GM21390 (cell line): ENCODE data around the gene TNFSF8.

Experiments used
- ATAC-seq: cut with Tn5 transposase; IDR thresholded peaks from one replicate; pipeline ENCODE4 v1.9.1; 2021; ENCODE audit not compliant: unreplicated experiment

Gene TNFSF8

DNA sequence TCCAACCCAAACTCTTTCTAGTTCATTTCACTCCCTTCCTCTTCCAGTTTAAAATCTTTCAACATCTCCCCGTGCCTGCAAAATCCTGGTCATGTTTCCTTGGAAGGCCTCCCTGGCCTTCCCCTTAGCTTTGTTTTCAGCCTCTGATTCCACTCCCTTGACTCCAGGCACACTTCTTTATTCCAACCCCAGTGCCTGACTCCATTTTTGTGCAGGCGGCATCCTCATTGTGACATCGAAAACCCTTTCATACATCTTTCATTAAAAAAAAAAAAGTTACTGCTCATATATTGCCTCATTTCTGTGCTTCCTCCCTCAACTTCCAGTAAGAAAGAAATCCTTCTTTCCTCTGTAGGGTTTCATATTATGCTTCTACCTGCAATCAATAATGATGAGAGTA, 7.1 kb upstream of the TNFSF8 start:
- ATAC-seq, result no peak

DNA sequence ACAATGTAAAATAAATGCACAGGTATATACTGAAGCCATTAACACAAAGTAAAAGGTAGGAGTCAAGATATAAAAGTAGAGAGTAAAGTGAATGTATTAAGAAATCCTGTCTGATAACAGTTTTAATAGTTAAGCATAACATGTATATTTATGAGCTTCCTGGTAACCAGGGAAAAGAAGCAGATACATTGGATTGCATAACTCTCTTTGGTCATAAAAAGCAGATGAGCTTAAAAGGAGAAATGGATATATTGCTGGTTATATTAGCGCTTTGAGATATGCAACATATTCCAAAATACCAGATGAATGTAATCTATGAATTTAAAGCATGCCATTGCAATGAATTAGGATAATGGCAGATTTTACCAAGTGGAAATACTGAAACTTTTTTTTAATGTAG, 6.2 kb upstream of the TNFSF8 start:
- no peak for ATAC-seq

DNA sequence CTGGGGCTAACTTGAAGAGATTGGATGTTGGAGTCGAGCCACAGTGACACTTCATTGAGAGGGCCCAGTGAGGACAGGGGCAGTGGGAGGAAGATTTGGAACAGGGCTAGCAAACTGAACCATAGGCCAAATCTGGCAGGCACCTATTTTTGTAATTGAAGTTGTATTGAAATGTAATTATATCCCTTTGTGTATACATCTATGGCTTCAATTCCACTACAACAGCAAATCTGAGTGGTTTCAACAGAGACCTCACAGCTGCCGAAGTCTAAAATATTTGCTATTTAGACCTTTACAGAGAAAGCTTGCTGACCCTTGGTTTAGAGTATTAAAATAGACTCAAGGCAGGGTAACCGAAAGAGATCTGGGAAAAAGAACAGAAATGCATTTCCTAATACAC, 4.7 kb upstream of the TNFSF8 start:
- no peak for ATAC-seq

DNA sequence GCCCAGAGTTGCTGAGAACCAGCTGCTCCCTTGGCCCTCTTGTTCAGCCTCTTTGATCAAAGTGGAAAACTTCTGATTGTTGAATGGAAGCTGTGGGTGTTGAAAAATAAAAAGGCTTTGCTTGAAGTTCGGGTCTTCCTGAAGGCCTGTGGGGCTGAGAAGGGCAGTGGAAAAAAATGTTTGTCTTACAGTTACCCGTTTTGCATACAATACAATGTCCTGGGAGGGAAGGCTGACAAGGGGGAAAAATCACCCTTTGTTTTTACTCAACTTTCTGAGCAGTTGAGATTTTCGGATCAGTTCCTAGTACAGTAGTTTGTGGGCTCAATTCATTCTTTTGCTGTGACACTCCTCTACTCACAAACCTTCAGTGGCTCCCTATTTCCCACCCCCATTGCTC, 2.1 kb upstream of the TNFSF8 start:
- no peak for ATAC-seq

DNA sequence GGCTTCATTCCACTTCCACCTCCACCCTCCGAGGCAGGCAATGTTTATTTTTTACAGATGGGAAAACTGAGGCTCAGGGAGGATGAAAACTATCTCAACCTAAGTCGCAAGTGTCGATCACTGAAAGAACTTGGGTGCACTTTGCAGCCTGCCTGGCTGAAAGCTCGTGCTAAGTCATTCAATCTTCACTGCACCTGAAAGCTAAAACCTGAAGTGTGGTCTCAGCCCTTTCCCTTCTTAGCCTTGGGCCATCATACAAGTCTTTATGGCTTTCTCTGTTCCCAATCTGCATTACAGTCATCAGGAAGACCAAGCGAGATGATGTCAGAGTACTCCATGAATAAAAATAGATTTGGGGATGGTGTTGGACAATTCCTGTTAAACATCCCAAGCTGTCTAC, 1.0 kb upstream of the TNFSF8 start:
- ATAC-seq, result no peak

DNA sequence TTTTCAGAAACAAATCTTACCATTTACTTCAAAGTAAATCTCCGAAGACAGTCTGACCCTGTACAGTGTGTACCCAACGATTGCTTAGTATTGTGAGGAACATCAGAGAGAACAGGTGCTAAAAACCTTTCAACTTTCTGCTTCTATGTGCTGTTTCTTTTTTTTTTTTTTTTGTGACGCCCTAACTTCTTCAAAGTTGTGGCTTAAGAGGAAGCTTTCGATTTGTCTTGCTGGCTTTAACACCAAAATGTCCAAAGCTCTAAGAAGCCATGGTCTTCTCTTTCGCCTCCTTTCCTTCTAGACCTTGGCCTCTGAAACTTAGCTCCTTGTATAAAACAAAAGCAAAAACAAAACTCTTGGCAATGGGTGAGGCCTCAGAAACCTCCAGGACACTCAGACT, 1.2 kb downstream of the TNFSF8 start:
- no peak for ATAC-seq

DNA sequence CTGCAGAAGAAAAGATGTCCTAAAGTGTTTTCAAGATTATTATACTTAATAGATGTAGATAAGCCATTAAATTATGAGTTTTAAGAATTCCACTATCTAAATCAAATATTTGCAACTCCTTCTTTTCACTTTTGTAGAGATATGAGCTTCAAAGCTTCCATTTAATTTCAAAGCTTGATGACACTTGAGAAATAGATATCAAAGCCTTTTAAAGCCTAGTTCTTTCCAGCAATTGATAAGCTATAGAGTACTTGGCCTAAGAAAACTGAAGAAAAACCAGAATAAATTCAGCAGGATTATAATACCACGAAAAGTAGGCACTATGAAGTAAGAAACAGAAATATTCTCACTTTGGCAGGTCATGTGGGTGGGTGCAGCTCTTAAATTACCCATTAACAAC, 1.7 kb downstream of the TNFSF8 start:
- ATAC-seq, result no peak

DNA sequence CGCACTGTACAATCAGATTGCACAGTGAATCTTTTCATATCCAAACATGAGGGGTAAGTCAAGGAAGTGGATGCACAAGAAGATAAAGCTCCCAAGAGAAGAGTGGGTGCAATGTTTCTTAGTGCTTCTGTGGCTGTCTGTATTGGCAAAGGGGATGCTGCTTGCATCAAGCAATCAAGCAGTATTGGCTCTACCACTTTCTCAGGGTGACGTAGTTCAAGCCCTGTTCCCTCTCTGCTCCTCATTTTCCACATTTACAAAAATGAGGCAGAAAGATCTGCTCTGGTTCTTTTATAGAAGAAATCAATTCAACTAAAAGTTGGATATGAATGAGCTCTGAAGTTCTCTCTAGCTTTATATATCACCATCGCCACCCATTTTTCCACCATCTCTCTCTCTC, 2.3 kb downstream of the TNFSF8 start:
- no peak for ATAC-seq

DNA sequence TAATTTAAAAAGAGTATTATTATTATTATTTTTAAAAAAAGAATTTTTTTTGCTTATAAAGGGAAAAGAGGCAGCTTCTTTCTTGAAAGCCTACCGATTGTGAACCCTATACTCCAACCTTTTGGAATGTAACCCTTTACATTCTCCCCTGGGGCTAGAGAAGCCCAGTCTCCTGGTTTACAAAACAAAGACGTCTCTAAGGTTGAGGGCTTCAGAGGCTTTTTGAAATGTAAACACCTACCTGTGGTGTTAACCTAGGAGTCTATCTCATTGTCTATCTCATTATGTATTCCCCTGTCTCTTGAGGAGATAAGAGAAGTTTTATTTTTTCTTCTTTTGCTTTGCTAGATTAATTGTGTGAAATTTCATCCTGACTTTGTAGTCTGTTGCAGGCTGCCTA, 4.7 kb downstream of the TNFSF8 start:
- no peak for ATAC-seq

DNA sequence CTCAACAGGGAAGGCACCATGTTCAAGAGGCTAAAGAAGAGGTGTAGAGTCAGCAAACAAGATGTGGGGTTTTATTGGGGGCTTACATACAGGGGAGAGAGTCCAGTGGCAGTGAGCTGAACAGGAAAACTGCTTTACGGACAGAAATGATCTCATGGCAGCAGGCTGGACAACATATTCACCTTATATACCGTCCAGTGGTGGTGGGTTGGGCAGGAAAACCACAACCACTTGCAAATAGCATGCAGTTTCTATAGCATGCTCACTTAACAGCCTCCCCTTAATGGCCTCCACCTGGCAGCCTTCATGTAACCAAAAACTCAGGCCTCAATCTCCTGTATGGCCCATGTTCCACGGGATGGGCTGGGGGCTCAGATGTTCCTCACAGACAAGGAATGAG, 5.4 kb downstream of the TNFSF8 start:
- no peak for ATAC-seq

DNA sequence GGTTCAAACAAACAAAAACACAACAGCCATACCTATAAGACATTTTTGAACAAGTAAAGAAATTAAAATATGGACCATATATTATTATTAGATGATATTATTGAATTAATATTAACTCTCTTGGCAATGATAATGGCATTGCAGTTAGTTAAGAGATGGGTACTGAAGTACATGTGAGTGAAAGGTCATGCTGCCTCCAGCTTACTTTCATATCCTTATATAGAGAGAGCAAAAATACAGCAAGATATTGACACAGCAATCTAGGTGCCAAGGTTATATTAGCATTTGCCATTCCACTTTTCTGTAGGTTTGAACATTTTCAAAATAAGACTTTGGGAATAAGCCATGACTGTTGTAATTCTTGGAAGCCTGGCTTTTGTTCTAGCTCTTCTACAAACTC, 6.1 kb downstream of the TNFSF8 start:
- no peak for ATAC-seq

DNA sequence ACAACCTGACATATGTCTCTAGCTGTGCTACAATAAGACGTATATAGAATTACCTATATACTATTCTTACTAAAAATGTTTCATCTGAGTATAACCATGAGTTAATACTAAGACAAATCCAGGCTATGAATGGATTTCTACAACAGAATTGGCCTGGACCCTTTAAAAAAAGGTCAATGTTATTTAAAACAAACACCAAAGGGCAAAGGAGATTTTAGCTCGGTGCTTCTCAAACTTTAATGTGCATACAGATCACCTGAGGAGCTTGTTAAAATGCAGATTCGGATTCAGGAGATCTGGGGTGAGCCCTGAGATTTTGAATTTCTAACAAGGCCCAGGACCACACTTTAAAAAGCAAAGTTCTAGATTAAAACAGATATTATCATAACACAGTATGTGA, 6.5 kb downstream of the TNFSF8 start:
- ATAC-seq, result no peak

DNA sequence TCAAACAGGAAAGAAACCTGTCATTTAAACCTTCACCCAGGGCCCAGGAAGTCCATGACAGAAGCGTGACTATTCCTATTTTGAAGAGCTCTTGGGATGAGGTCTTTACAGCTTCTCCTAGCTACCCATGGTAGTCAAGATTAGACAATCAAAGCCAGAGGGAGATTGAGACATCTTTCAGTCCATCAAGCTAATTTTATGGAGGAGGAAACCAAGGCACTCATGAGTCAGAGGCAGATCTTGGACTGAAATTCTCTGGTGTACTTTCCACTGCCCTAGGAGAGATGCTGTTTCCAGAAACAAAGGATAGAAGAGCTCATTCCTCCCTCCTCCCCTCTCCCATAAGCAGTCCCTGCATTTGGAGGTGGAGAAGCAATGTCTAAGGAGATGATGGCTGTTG, 9.2 kb downstream of the TNFSF8 start:
- no peak for ATAC-seq

DNA sequence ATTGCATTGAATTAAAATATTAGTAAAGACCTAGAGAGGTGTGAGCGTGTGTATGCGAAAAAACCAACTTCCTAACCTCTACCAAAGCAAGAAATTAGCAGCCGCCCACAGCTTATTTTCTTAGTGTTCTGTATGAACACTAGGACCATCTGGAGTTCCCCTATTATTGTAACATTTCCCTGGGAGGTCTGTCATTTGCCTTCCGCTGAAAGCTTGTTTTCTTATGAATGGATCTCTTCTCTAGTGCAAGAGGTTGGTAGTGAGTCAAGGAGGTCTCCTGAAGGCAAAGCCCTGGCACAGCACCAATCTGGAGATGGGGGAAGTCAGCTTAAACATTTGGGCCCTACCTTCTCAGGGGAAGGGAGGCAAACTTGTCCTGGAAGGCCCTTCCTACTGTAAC, 10.8 kb downstream of the TNFSF8 start:
- no peak for ATAC-seq

DNA sequence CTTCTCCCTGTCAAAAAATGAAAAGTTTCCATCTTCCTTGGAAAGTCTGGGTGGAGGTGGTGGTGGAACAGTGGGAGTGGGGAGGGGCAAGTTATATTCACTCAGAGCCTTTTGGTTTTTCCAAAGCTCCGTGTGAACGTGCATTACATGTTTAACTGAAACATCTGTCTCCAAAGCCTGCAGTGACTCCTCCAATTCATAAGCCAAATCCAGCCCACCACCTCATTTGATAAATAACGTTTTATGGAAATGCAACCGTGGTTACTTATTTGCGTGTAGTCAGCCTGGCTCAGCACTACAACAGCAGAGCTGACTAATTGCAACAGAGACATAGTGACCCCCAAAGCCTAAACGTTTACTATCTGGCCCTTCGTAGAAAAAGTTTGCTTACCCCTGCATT, 13.9 kb downstream of the TNFSF8 start:
- ATAC-seq, result no peak

DNA sequence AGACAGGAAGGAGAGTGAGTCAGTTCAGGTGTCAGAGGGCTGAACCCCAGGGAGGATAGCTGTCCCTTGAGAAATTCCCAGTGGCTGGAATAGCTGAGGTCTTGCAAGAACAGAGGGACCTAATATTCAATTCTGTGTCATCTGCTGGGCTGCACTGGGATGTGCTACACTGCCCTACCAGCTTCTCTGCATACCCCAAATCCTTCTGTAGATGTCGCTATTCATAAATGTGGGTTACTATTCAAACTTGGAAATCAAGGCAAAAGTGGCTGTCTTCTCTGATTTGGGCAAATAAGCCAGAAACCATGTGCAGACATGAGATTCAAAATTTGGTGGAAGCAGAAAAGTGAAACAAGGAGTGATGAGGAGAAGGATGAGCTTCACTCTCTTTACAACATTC, 16.3 kb downstream of the TNFSF8 start:
- ATAC-seq, result no peak

DNA sequence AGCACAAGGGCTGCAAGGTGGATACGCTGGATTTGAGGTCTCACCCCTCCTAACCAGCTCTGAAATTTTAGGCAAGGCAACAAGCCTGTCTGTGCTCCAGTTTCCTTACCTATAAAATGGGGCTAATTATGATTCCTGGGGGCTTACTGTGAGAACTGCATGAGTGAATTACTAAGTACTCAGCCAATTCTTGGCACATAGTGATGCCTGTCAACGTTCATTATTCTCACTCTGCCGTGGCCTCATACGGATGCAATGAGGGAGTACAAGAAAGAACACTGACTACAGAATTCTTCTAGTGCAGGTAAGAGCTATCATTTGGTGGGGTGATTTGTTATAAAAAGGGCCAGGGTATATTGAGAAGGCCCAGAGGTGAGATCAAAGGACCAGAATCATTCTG, 16.7 kb downstream of the TNFSF8 start:
- no peak for ATAC-seq

DNA sequence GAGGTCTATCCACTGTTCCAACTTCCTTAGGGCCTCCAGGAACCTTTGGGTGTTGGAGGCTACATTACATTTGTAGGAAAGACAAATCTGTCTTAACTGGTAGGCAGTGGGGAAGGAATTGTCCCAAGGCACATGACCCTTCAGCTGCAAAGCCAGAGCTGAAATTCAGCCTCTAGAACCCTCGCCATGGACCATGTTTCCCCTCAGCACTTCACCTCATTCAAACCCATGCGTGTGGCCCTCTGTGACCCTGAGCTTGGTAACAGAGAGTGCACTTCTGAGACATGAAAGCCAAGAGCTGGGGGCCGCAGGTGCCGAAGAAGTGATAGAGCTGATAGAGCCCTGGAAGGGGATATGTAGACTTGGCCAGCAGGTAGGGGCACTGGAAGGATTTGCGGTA, 17.2 kb downstream of the TNFSF8 start:
- ATAC-seq, result no peak

DNA sequence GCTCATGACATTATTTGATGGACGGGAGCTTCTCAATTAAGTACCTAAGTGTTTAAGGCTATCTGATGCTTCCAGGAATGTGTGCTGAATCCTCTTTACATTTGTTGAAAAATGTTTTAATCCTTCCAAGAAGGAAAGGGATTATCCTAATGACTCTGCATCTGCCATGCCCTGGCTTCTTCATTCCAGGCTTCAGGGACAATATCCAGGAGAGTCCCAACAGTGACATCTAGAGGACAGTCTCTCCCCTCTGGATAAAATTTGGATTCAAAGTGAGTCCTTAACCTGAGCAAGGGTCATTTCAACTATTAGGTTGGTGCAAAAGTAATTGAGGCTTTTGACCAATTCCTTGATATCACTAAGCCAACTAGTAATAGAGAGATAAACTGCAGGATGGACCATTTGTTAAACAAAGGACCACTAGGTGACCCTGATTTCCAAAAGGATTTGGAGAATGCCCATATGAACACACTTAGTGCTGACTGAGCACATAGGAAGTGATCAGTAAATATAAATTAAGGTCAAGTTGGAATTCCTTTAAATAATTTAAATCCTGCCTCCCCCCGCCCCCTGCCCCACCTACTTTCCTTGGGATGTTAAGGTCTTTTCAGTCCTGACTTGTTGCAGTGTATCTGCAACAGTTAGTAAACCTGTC, 19.1 kb downstream of the TNFSF8 start:
- ATAC-seq, result no peak

DNA sequence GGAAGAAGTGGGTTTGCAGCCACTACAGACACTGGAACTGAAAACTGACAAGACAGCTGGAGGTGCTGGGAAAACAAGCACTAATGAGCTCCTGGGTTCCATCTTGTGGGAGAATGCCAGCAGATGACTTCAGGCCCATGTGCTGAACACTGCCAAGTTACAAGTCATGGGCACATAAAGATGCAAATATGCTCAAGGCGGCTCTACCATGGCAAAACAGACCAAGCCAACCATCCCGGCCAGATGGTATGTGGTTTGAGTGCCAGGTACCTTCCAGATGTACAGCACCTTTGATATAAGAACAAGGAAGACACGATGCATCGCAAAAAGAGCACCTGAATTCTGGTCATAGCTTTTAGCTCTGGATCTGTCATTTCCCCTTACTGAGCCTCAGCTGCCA, 19.9 kb downstream of the TNFSF8 start:
- ATAC-seq, result no peak

DNA sequence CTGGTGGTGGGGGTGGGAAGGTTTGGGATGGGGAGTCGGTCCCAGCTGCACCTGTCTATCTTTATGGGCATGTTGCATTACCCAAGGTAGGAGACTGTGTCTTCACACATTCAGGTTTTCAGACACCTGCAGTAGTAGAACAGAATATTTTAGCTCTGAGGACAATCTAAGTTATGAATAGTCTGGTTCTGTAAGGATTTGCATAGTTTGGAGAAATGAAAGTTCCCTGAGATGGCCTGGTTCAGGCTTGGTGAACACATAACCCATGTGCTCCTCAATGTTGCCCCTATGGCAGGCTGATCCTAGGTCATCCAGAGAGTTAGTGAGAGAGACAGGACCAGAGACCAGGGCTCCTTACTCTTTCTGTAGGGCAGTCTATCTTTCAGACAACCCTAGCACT, 20.7 kb downstream of the TNFSF8 start:
- no peak for ATAC-seq

DNA sequence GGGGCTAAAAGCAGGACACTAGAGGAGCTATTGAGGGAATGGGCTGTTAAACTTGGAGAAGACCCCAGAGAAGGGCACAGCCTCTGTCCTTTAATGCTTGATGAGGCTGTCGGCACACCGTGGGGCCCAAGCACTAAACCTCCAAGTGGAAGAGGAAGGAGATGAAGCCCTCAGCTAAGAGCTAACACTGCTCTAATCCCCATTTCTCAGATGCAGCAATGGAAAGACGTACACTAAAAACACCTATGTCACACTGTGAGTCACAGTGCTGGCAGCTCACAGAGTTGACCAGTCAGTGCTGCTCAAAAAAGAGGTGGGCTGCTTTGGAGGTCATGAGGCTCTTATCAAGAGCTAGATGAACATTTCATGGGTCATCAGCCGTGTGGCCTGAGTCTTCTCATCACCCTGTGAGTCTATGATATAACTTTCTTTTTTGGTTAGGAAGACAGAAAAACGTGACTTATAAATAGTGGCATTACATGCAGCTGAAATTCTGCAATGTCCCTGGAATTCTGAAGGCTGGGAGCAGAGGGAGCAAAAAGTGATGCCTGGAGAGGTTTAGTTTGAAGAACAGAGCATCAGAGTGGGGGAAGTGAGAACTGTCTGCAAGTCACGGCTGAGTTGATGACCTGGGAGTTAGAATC, 21.5 kb downstream of the TNFSF8 start:
- ATAC-seq, result no peak

DNA sequence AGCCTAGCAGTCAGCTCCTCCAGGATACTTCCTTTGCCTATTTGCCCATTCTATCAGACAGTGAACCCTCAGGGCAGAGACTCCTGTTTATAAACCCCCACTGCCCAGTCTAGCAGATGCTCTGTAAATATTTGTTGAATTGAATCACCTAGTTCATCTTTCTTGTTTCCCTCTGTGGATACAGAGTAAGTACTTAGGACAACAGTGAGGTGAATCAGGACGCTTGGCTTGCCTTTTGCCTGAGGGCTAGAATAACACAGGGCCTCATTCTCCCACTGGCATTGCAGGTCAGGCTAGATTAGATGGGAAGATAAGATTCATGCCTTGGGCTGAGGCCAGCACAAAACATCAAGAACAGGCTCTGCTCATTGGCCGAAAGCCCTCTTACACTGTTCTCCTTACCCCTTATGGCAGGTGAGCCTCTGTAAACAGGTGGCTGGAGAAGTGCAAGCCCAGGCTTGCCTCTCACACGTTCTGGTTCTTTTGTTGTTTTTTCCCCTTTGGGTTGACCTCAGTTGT, 22.2 kb downstream of the TNFSF8 start:
- no peak for ATAC-seq
